ENCODE results near the gene UCHL5.

The UCHL5 gene

DNA sequence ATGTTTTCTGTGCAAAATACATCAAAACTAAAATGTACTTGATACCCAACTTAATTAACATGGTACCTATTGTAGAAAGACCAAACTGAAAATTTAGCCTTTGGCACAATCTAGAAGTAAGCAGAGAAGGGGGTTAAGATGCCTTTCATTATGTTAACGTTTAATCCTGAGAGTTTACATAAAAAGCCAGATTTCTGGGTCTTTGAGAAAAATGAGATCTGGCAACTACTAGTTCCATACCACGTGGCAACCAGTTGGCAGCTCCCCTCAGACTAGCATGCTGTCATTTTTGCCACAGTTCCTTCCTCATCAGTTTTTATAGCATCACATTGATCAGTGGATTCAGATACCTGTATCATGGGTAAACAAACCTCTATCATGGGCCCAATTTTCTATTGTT lies 1.8 kb upstream of the UCHL5 start:
- CTCF ChIA-PET, result interaction anchor here (0.6 to 0.8 kb wide), 2 partner anchors 19 to 62 kb away, joined by 4 read pairs; no protein-coding TSS in a partner anchor
- TF ChIP-seq MEIS1 (CRISPR knock-in tag; IDR thresholded peaks at IDR 0.05; ENCODE audit: borderline replicate concordance) (no peak), ZNF513 (tag by site-specific recombination; IDR thresholded peaks at IDR 0.05) (0 out of 2 replicates have a peak, but pooled peaks have one; percentile 15), ZNF600 (tag by site-specific recombination; IDR thresholded peaks at IDR 0.05) (peak; percentile 30; the same call in 1 of the 2 replicates), ZNF10 (tag by site-specific recombination; IDR thresholded peaks at IDR 0.05) (0 out of 2 replicates have a peak, but pooled peaks have one; percentile 19)

GRCh38 chr1:193060406-193060805 lies 1.2 kb upstream of the UCHL5 start:
- POLR2A ChIA-PET, result interaction anchor here (0.9 kb wide), 1 partner anchor 45 kb away, joined by 3 read pairs; the partner anchor contains the start of gene GLRX2
- H3K27ac ChIP-seq (ENCODE audit: extremely low read depth, low read depth, low read length), result peak overlapping the region; percentile 93
- H3K9me3 ChIP-seq (ENCODE audit: control insufficient read depth, insufficient read depth, low read depth, low read length), result no peaks in the 10 kb centered on the region
- peak overlapping the region; percentile 100 for H3K4me3 ChIP-seq (ENCODE audit: low read depth, low read length)
- TF ChIP-seq KLF10 (tag by site-specific recombination; IDR thresholded peaks at IDR 0.05), result 0 out of 2 replicates have a peak, but pooled peaks have one; percentile 28
- TF ChIP-seq ZNF146 (tag by site-specific recombination; IDR thresholded peaks at IDR 0.05), result no peak
- no peaks in the 10 kb centered on the region for H3K4me1 ChIP-seq (ENCODE audit: control insufficient read depth, insufficient read depth, low read length)
- CTCF ChIA-PET, result interaction anchor here (0.6 to 0.8 kb wide), 2 partner anchors 19 to 63 kb away, joined by 4 read pairs; no protein-coding TSS in a partner anchor
- H3K36me3 ChIP-seq (ENCODE audit: control insufficient read depth in 2 of 2, insufficient read depth in 1 of 2, low read length in 2 of 2), result no peaks in the 10 kb centered on the region

More for the DNA sequence above, 1.8 kb upstream of the UCHL5 start:
- H3K27ac ChIP-seq (ENCODE audit: extremely low read depth, low read depth, low read length), result no peak overlapping the region
- no peaks in the 10 kb centered on the region for H3K9me3 ChIP-seq (ENCODE audit: control insufficient read depth, insufficient read depth, low read depth, low read length)
- POLR2A ChIA-PET, result interaction anchor here (0.9 kb wide), 1 partner anchor 44 kb away, joined by 3 read pairs; the partner anchor contains the start of gene GLRX2
- H3K36me3 ChIP-seq (ENCODE audit: control insufficient read depth in 2 of 2, insufficient read depth in 1 of 2, low read length in 2 of 2), result no peaks in the 10 kb centered on the region
- peak overlapping the region; percentile 100 for H3K4me3 ChIP-seq (ENCODE audit: low read depth, low read length)
- no peaks in the 10 kb centered on the region for H3K4me1 ChIP-seq (ENCODE audit: control insufficient read depth, insufficient read depth, low read length)

DNA sequence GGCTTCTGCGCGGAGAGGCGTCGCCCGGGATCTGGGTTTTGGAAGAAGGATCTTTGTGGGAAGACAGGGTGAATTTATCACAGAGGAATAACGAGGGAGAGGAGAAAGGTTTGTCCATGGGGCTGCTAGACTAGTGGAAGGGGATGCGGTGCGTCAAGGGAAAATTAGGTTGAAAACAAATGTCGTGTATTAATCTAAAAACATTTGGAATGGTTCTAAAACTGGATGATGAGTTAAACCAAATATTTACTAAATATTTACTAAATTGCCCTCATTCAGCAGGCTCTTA lies 899 bp upstream of the UCHL5 start:
- Histone ChIP-seq H3K4me1 (ENCODE audit: control insufficient read depth, insufficient read depth, low read length) (no peaks in the 10 kb centered on the region), H3K36me3 (ENCODE audit: control insufficient read depth in 2 of 2, insufficient read depth in 1 of 2, low read length in 2 of 2) (no peaks in the 10 kb centered on the region), H3K27ac (ENCODE audit: extremely low read depth, low read depth, low read length) (peak overlapping the region; percentile 93), H3K9me3 (ENCODE audit: control insufficient read depth, insufficient read depth, low read depth, low read length) (no peaks in the 10 kb centered on the region), H3K4me3 (ENCODE audit: low read depth, low read length) (peak overlapping the region; percentile 100)
- CTCF ChIA-PET, result no interaction called here
- POLR2A ChIA-PET, result interaction anchor here (0.9 kb wide), 1 partner anchor 45 kb away, joined by 3 read pairs; the partner anchor contains the start of gene GLRX2
- TF ChIP-seq IKZF3 (tag by site-specific recombination; IDR thresholded peaks at IDR 0.05) (peak; percentile 81; the same call in 1 of the 2 replicates), ZNF670 (tag by site-specific recombination; IDR thresholded peaks at IDR 0.05; ENCODE audit: low read depth) (no peak), ZBTB49 (tag by site-specific recombination; IDR thresholded peaks at IDR 0.05; ENCODE audit: low read depth) (no peak), ZNF366 (tag by site-specific recombination; conservative IDR thresholded peaks at IDR 0.05) (0 out of 2 replicates have a peak, but pooled peaks have one; percentile 12), ZNF600 (tag by site-specific recombination; IDR thresholded peaks at IDR 0.05) (no peak)
- TF ChIP-seq, protein P1, sequence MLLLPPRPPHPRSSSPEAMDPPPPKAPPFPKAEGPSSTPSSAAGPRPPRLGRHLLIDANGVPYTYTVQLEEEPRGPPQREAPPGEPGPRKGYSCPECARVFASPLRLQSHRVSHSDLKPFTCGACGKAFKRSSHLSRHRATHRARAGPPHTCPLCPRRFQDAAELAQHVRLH (tag by site-specific recombination; IDR thresholded peaks at IDR 0.05), result no peak

- CTCF ChIA-PET, result interaction anchor here (0.6 to 1.6 kb wide), 4 partner anchors 14 to 63 kb away, joined by 3 to 5 read pairs (median 4); partner anchors contain the start of gene CDC73
- TF ChIP-seq HOXA7 (CRISPR knock-in tag; IDR thresholded peaks at IDR 0.05; ENCODE audit: borderline replicate concordance) (no peak), ZBTB44 (tag by site-specific recombination; IDR thresholded peaks at IDR 0.05) (no peak), ZFHX2 (tag by site-specific recombination; conservative IDR thresholded peaks at IDR 0.05) (peak; percentile 52), PRDM1 (tag by site-specific recombination; IDR thresholded peaks at IDR 0.05) (peak; percentile 76), GLIS1 (tag by site-specific recombination; IDR thresholded peaks at IDR 0.05) (no peak), ZNF629 (tag by site-specific recombination; IDR thresholded peaks at IDR 0.05) (no peak)
- TF ChIP-seq, protein P2, sequence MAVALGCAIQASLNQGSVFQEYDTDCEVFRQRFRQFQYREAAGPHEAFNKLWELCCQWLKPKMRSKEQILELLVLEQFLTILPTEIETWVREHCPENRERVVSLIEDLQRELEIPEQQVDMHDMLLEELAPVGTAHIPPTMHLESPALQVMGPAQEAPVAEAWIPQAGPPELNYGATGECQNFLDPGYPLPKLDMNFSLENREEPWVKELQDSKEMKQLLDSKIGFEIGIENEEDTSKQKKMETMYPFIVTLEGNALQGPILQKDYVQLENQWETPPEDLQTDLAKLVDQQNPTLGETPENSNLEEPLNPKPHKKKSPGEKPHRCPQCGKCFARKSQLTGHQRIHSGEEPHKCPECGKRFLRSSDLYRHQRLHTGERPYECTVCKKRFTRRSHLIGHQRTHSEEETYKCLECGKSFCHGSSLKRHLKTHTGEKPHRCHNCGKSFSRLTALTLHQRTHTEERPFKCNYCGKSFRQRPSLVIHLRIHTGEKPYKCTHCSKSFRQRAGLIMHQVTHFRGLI (tag by site-specific recombination; IDR thresholded peaks at IDR 0.05), result no peak; the same call in 1 of the 2 replicates
These were observed 455 bp downstream of the UCHL5 start for GRCh38 chr1:193058529-193059281.

More at GRCh38 chr1:193058529-193059281, 455 bp downstream of the UCHL5 start:
- POLR2A ChIA-PET, result interaction anchor here (0.5 to 2.2 kb wide), 14 partner anchors 11 to 252 kb away, joined by 3 to 28 read pairs (median 4); partner anchors contain the start of genes CDC73, GLRX2 and RGS2
- H3K9me3 ChIP-seq (ENCODE audit: control insufficient read depth, insufficient read depth, low read depth, low read length), result no peaks in the 10 kb centered on the region
- H3K27ac ChIP-seq (ENCODE audit: extremely low read depth, low read depth, low read length), result peak overlapping the region; percentile 93
- peaks cover 0 to 4% of the 10 kb centered on the region in 2 experiments; a peak in 1 of 3 replicates for H3K36me3 ChIP-seq (ENCODE audit: control insufficient read depth in 2 of 2, insufficient read depth in 1 of 2, low read length in 2 of 2)
- no peaks in the 10 kb centered on the region for H3K4me1 ChIP-seq (ENCODE audit: control insufficient read depth, insufficient read depth, low read length)
- H3K4me3 ChIP-seq (ENCODE audit: low read depth, low read length), result peak overlapping the region; percentile 100
